Fibroblast of lung (primary cell): ENCODE measurements around the gene GSE1. TPM values are rescaled to one million over a fixed set of nuclear protein-coding genes. Genes with fewer than 3 reads are reported as not detected.
A peak's percentile ranks its signal among the peaks of the same experiment; 100 is the strongest.

ENCODE experiments used
- DNase-seq, 2 donors: peaks; one replicate each; pipeline versions ENCODE4 v3.0.0 to v3.0.0-alpha.2; 2010; ENCODE audit warnings: low read depth in 2 of 2
- H2AFZ ChIP-seq: 2 replicates; pipeline ENCODE4 v1.5.1; 2012; ENCODE audit warnings: low read length, control low read depth, inconsistent platforms
- H3K27ac ChIP-seq: 2 replicates; pipeline ENCODE4 v1.5.1; 2011; ENCODE audit warnings: low read length, control low read depth; ENCODE audit not compliant: insufficient read depth
- H3K27me3 ChIP-seq: 2 replicates; pipeline ENCODE4 v1.5.1; 2011; ENCODE audit warnings: mild to moderate bottlenecking, low read length; ENCODE audit not compliant: control insufficient read depth, insufficient read depth
- H3K36me3 ChIP-seq: 2 replicates; pipeline ENCODE4 v1.5.1; 2011; ENCODE audit warnings: low read length; ENCODE audit not compliant: control insufficient read depth, insufficient read depth
- H3K4me1 ChIP-seq: 2 replicates; pipeline ENCODE4 v1.5.1; 2011; ENCODE audit warnings: low read length; ENCODE audit not compliant: control insufficient read depth, insufficient read depth; ENCODE audit errors: extremely low read depth
- H3K4me2 ChIP-seq: 2 replicates; pipeline ENCODE4 v1.5.1; 2011; ENCODE audit warnings: low read length, control low read depth; ENCODE audit not compliant: insufficient read depth; ENCODE audit errors: extremely low read depth
- H3K4me3 ChIP-seq, 4 experiments: fragments of 200-600 bp in 1 of 4; sonication (generic) in 1 of 4; replicated peaks in 1 of 4; 2 replicates each; pipeline ENCODE4 v1.5.1; 2011 to 2016; ENCODE audit warnings: low read length in 4 of 4, low read depth in 3 of 4, mild to moderate bottlenecking in 3 of 4, control low read depth in 2 of 4, inconsistent platforms in 1 of 4, mixed read lengths in 1 of 4; ENCODE audit not compliant: insufficient read depth in 1 of 4; ENCODE audit errors: control extremely low read depth in 1 of 4
- H3K79me2 ChIP-seq: 2 replicates; pipeline ENCODE4 v1.5.1; 2012; ENCODE audit warnings: mild to moderate bottlenecking, low read length, inconsistent platforms; ENCODE audit not compliant: control insufficient read depth, insufficient read depth
- H3K9ac ChIP-seq: 2 replicates; pipeline ENCODE4 v1.5.1; 2011; ENCODE audit warnings: mild to moderate bottlenecking, low read length, control low read depth; ENCODE audit not compliant: insufficient read depth
- H3K9me3 ChIP-seq: 2 replicates; pipeline ENCODE4 v1.5.1; 2012; ENCODE audit warnings: low read depth, low read length; ENCODE audit not compliant: control insufficient read depth, insufficient read depth
- H4K20me1 ChIP-seq: 2 replicates; pipeline ENCODE4 v1.5.1; 2011; ENCODE audit warnings: low read length; ENCODE audit not compliant: control insufficient read depth, insufficient read depth; ENCODE audit errors: extremely low read depth
- EZH2 ChIP-seq: IDR thresholded peaks from 2 replicates; pipeline ENCODE4 v1.5.1; 2012; ENCODE audit warnings: low read length, control low read depth, mild to moderate bottlenecking; ENCODE audit errors: missing control alignments
- polyA plus RNA-seq, 2 donors: library from polyadenylated mRNA; depleted of rRNA in 1 of 2; stranded (reverse) in 1 of 2; unstranded in 1 of 2; fragments of >200 nt; gene quantifications; 2 replicates each; pipeline ENCODE4 v1.2.1, GENCODE V29; 2011 to 2012; ENCODE audit warnings: missing spikeins in 1 of 2
- total RNA-seq: library from RNA; depleted of rRNA; stranded (reverse); fragments of >200 nt; gene quantifications from 2 replicates; pipeline ENCODE4 v1.2.1, GENCODE V29; 2014
- TF ChIP-seq, protein P1 (sequence below), 2 donors: IDR thresholded peaks in 1 of 2; conservative IDR thresholded peaks in 1 of 2; 1 replicate in 1 of 2; 2 replicates in 1 of 2; pipeline ENCODE4 v1.5.1; 2011 to 2012; ENCODE audit warnings: low read length in 2 of 2, control low read depth in 1 of 2, inconsistent platforms in 1 of 2, low read depth in 1 of 2, mild to moderate bottlenecking in 1 of 2

The GSE1 gene
- total and polyA plus RNA-seq, 2 donors (not counting 1 experiment from before 2014, with no cell fraction given) = 11.0 to 35.7 TPM

DNA sequence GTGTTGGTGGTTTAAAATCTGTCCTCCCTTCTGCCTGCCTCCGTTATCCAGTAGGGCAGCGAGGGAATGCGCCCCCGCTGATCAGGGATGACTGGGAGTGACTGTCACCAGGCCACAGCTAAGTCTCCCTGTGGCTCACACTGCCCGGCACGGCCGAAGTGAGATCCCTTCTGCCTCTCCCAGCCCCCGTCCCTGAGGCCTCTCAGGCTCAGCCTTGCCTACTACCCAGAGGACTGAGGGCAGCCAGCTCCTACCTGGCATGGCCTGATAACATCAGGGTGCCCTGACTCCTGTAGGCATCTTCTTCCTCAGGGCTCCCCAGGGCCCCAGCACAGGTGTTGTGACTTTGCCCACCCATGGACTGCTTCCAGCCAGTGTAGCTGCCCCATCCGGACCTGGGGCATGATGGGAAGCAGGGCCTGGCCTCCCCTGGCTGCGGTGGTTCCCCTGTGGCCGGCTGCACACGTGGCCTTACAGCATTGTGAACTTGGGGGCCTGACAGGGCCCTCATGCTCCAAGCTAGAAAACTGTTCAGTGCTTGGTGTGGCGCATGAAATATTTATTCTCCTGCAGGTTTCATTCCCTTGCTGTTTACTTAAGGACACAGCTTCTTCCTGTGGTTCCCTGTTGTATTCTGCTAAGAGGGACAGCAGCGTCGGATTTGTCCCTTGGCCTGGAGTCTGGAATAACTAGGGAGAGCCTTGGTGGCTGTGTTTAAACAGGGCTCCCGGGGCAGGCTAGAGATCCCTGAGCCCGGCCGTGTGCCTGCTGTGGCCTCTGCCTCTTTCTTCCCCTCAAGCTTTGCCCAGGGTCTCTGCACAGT lies 45.6 kb downstream of the GSE1 start:
- DNase-seq = no peak
- H3K4me3 ChIP-seq = no peak overlapping the region
- H3K27ac ChIP-seq = no peak overlapping the region
- H3K9me3 ChIP-seq = no peaks in the 10 kb centered on the region
- H3K4me1 ChIP-seq = peaks cover 1% of the 10 kb centered on the region
- no peak overlapping the region for H2AFZ ChIP-seq
- TF ChIP-seq, protein P1, sequence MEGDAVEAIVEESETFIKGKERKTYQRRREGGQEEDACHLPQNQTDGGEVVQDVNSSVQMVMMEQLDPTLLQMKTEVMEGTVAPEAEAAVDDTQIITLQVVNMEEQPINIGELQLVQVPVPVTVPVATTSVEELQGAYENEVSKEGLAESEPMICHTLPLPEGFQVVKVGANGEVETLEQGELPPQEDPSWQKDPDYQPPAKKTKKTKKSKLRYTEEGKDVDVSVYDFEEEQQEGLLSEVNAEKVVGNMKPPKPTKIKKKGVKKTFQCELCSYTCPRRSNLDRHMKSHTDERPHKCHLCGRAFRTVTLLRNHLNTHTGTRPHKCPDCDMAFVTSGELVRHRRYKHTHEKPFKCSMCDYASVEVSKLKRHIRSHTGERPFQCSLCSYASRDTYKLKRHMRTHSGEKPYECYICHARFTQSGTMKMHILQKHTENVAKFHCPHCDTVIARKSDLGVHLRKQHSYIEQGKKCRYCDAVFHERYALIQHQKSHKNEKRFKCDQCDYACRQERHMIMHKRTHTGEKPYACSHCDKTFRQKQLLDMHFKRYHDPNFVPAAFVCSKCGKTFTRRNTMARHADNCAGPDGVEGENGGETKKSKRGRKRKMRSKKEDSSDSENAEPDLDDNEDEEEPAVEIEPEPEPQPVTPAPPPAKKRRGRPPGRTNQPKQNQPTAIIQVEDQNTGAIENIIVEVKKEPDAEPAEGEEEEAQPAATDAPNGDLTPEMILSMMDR (conservative IDR thresholded peaks at IDR 0.05 in 1 of 2, IDR thresholded peaks at IDR 0.05 in 1 of 2; ENCODE audit: low read depth in 1 of 2, low read length in 2 of 2) = no peak
- TF ChIP-seq EZH2 = no peak
- no peaks in the 10 kb centered on the region for H3K79me2 ChIP-seq
- peaks cover 32% of the 10 kb centered on the region for H3K36me3 ChIP-seq
- no peak overlapping the region for H3K4me2 ChIP-seq
- no peaks in the 10 kb centered on the region for H3K27me3 ChIP-seq
- H3K9ac ChIP-seq = no peak overlapping the region
- H4K20me1 ChIP-seq = no peaks in the 10 kb centered on the region

GRCh38 chr16:85659336-85659735 lies 46.2 kb downstream of the GSE1 start:
- Histone ChIP-seq H3K4me3 (no peak overlapping the region), H3K36me3 (peaks cover 27% of the 10 kb centered on the region), H3K79me2 (no peaks in the 10 kb centered on the region), H2AFZ (no peak overlapping the region), H3K9me3 (no peaks in the 10 kb centered on the region), H3K4me1 (no peaks in the 10 kb centered on the region), H3K27ac (no peak overlapping the region), H3K4me2 (no peak overlapping the region), H3K27me3 (no peaks in the 10 kb centered on the region), H4K20me1 (no peaks in the 10 kb centered on the region), H3K9ac (no peak overlapping the region)
- no peak for DNase-seq
- TF ChIP-seq, protein P1 (conservative IDR thresholded peaks at IDR 0.05 in 1 of 2, IDR thresholded peaks at IDR 0.05 in 1 of 2; ENCODE audit: low read depth in 1 of 2, low read length in 2 of 2) = no peak
- TF ChIP-seq EZH2 = no peak

DNA sequence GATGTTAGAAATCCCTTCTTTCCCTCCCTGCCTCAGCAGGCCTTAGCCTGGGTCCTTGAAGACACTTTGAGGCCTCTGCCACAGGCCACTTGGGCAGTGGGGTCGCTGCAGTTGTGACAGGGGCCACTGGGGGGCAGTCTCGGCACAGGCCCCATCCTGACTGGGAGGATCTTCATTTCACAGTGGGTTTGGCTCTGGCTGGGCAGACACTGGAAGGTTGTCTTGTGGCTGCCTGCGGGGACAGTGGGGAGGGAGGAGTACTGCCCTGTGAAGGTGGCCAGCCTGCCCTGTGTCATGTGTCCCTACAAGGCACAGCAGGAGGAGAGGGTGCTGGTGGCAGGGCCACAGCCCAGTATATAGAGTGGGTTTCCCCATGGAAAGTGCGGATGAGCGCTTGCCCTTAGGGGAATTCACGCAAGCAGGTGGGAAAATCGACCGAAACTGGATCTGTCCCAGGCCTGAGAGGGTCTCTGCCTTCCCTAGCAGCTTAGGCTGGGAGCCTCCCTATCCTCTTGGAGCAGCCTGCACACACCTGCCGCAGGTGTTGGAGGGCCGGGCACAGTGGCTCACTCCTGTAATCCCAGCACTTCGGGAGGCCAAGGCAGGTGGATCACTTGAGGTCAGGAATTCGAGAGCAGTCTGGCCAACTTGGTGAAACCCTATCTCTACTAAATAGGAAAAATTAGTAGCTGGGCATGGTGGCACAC lies 46.8 kb downstream of the GSE1 start:
- peak; percentile 28 to 50 for DNase-seq
- Histone ChIP-seq H3K79me2 (no peaks in the 10 kb centered on the region), H3K9ac (no peak overlapping the region), H3K9me3 (no peaks in the 10 kb centered on the region), H3K4me3 (no peak overlapping the region), H3K4me1 (no peaks in the 10 kb centered on the region), H3K27ac (no peak overlapping the region), H3K4me2 (no peak overlapping the region), H2AFZ (no peak overlapping the region), H3K36me3 (peaks cover 27% of the 10 kb centered on the region), H4K20me1 (no peaks in the 10 kb centered on the region), H3K27me3 (no peaks in the 10 kb centered on the region)
- TF ChIP-seq, protein P1 (conservative IDR thresholded peaks at IDR 0.05 in 1 of 2, IDR thresholded peaks at IDR 0.05 in 1 of 2; ENCODE audit: low read depth in 1 of 2, low read length in 2 of 2) = peak; percentile 81 to 94
- TF ChIP-seq EZH2 = no peak
